K562 (cell line): ENCODE results near the gene SDF4. TPM values are rescaled to one million over a fixed set of nuclear protein-coding genes. Genes with fewer than 3 reads are reported as not detected.

ENCODE experiments used
- ARNT ChIP-seq, 2 experiments: fragments of 450-650 bp; IDR thresholded peaks; 2 replicates each; pipeline ENCODE4 v1.6.1; 2016; ENCODE audit warnings: mild to moderate bottlenecking in 1 of 2
- CAMTA2 ChIP-seq: fragments of 250-450 bp; sonication (Bioruptor Pico); conservative IDR thresholded peaks from 2 replicates; pipeline ENCODE4 v1.5.1; 2022
- E2F3 ChIP-seq: fragments of 250-450 bp; sonication (Bioruptor Pico); IDR thresholded peaks from 2 replicates; pipeline ENCODE4 v1.4.0; 2020; ENCODE audit warnings: mild to moderate bottlenecking
- ETV1 ChIP-seq: fragments of 450-650 bp; conservative IDR thresholded peaks from 2 replicates; pipeline ENCODE4 v1.6.1; 2016; ENCODE audit warnings: missing genetic modification characterization, control low read depth, low read depth, missing compliant biosample characterization
- FOXJ3 ChIP-seq: sonication (generic); formaldehyde crosslinking; IDR thresholded peaks from 2 replicates; pipeline ENCODE4 v1.4.0; 2020; ENCODE audit warnings: mild to moderate bottlenecking, missing genetic modification reagents
- FOXM1 ChIP-seq, 2 experiments: fragments of 450-650 bp in 1 of 2; sonication (generic) in 1 of 2; formaldehyde crosslinking in 1 of 2; IDR thresholded peaks; 2 replicates each; pipeline versions ENCODE4 v1.6.1 to v1.9.0; 2017 to 2022; ENCODE audit warnings: low read depth in 2 of 2, mild to moderate bottlenecking in 2 of 2, missing genetic modification reagents in 1 of 2, moderate library complexity in 1 of 2
- HDAC1 ChIP-seq, 2 experiments: fragments of 450-650 bp; IDR thresholded peaks; 2 replicates each; pipeline ENCODE4 v1.6.1; 2016 to 2017; ENCODE audit warnings: inconsistent platforms in 1 of 2, mild to moderate bottlenecking in 1 of 2, moderate library complexity in 1 of 2
- JUND ChIP-seq, 2 experiments: IDR thresholded peaks; 2 replicates in 1 of 2; 3 replicates in 1 of 2; pipeline ENCODE4 v1.6.1; 2011; ENCODE audit warnings: borderline replicate concordance in 2 of 2, low read depth in 2 of 2, low read length in 2 of 2, improper control_type of control experiment in 1 of 2, missing biosample characterization in 1 of 2, missing genetic modification characterization in 1 of 2, missing genetic modification reagents in 1 of 2
- POU5F1 ChIP-seq: fragments of 150-350 bp; IDR thresholded peaks from 2 replicates; pipeline ENCODE4 v1.6.1; 2014; ENCODE audit warnings: borderline replicate concordance, low read length, low read depth, mild to moderate bottlenecking; ENCODE audit not compliant: partially characterized antibody
- RFX7 ChIP-seq: fragments of 250-450 bp; sonication (Bioruptor Pico); IDR thresholded peaks from 2 replicates; pipeline ENCODE4 v1.5.1; 2021; ENCODE audit warnings: mild to moderate bottlenecking
- RUNX1 ChIP-seq: sonication (generic); IDR thresholded peaks from 2 replicates; pipeline ENCODE4 v1.6.1; 2016; ENCODE audit warnings: antibody characterized with exemption, low read depth
- SUPT5H ChIP-seq: fragments of 450-650 bp; IDR thresholded peaks from 2 replicates; pipeline ENCODE4 v1.6.1; 2016
- YY1 ChIP-seq, 3 experiments: IDR thresholded peaks; 2 replicates each; pipeline ENCODE4 v1.6.1; 2011; ENCODE audit warnings: low read length in 2 of 3, mild to moderate bottlenecking in 2 of 3, moderate library complexity in 2 of 3, borderline replicate concordance in 1 of 3, control low read depth in 1 of 3, low read depth in 1 of 3; ENCODE audit not compliant: insufficient read depth in 3 of 3, insufficient replicate concordance in 2 of 3, control insufficient read depth in 1 of 3, insufficient read length in 1 of 3; ENCODE audit errors: extremely low read depth in 1 of 3
- ZNF134 ChIP-seq: fragments of 250-450 bp; sonication (Bioruptor Pico); conservative IDR thresholded peaks from 2 replicates; pipeline ENCODE4 v1.4.0; 2020
- ZNF184 ChIP-seq: sonication (generic); formaldehyde crosslinking; IDR thresholded peaks from 2 replicates; pipeline ENCODE4 v1.5.0; 2020; ENCODE audit warnings: missing genetic modification reagents
- ZNF57 ChIP-seq: fragments of 450-650 bp; formaldehyde crosslinking; IDR thresholded peaks from 2 replicates; pipeline ENCODE4 v1.4.0; 2020; ENCODE audit warnings: mild to moderate bottlenecking, moderate library complexity
- polyA plus RNA-seq, 8 experiments: library from polyadenylated mRNA; depleted of rRNA in 4 of 8; stranded (reverse) in 5 of 8; unstranded in 3 of 8; fragments of >200 nt; fragmentation: Nextera tagmentation in 2 of 8; fragmentation: Illumina TruSeq in 1 of 8; extraction: Ambion mirVana in 2 of 8; extraction: Trizol in 1 of 8; gene quantifications; 2 replicates each; pipeline versions ENCODE4 v1.2.1 to v1.2.3, GENCODE V29; 2011 to 2014; ENCODE audit warnings: inconsistent platforms in 1 of 8, missing spikeins in 1 of 8
- total RNA-seq, 7 experiments: library from RNA; depleted of rRNA in 6 of 7; stranded (reverse); fragments of >200 nt in 6 of 7; fragmentation: Illumina TruSeq in 2 of 7; extraction: Trizol in 2 of 7; gene quantifications; 2 replicates each; pipeline versions ENCODE4 v1.2.1 to v1.2.3, GENCODE V29; 2011 to 2021; ENCODE audit warnings: low replicate concordance in 1 of 7
- TF ChIP-seq, protein P1 (sequence below): fragments of 450-650 bp; IDR thresholded peaks from 2 replicates; pipeline ENCODE4 v1.6.1; 2017; ENCODE audit warnings: antibody characterized with exemption, mild to moderate bottlenecking
- TF ChIP-seq, protein P2 (sequence below): fragments of 450-650 bp; IDR thresholded peaks from 2 replicates; pipeline ENCODE4 v1.7.1; 2018; ENCODE audit warnings: mild to moderate bottlenecking, low read depth; ENCODE audit not compliant: partially characterized antibody
- TF ChIP-seq, protein P3 (sequence below): sonication (generic); formaldehyde crosslinking; IDR thresholded peaks from 2 replicates; pipeline ENCODE4 v1.8.0; 2023; ENCODE audit warnings: mild to moderate bottlenecking, missing genetic modification reagents

The SDF4 gene
- total and polyA plus RNA-seq, 9 of the 15 experiments (the other 6 are each of a cell fraction or from before 2014, with no cell fraction given) = 0.35 to 160 (median 65.2) TPM

DNA sequence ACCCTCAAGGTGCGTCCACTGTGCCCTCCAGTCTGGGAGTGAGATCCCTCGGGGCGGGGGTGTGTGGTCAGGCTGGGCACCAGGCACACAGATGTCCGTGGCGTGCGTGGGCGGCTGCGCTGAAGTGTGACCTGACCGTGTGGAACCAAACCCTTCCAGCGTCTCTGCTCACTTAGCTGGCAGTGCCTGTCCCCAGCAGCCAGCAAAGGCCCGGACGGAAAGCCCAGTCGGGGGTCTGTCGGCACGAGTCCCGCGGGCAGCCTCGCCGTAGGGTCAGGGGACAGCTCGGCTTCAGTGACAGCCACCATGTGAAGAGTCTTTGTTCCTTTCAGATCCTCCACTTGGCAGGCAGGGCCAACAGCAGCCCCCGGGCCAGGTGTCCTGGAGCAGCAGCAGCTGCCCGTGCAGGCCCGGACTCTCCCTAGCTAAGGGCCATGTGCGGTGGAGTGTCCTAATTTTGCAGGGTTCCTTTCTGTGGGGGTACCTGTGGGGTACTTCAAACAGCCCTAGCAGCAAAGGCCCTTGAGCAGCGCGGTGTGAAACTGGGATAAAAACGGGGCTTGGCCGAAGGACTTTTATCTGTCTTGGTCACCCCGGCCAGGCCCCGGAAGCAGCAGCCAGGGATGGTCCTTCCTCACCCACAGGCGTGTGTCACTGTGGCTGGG lies 46.6 kb downstream of the SDF4 start (continued):
- TF ChIP-seq SUPT5H (0 out of 2 replicates have a peak, but pooled peaks have one; percentile 46), CAMTA2 (CRISPR knock-in tag) (no peak), ARNT (IDR thresholded peaks at IDR 0.05) (no peak), JUND (IDR thresholded peaks at IDR 0.05; ENCODE audit: borderline replicate concordance, low read depth, low read length) (no peak), JUND (tag; IDR thresholded peaks at IDR 0.05; ENCODE audit: borderline replicate concordance, low read depth, low read length) (no peak; the same call in 2 of the 3 replicates), HDAC1 (IDR thresholded peaks at IDR 0.05) (peak in 1 of 2 experiments; percentile 34; a peak in 2 of 4 replicates), ZNF184 (CRISPR knock-in tag) (no peak), ZNF57 (CRISPR knock-in tag) (no peak), RUNX1 (no peak), ETV1 (tag) (peak; percentile 93), POU5F1 (no peak), ZNF134 (CRISPR knock-in tag) (no peak), E2F3 (CRISPR knock-in tag) (no peak), FOXM1 (IDR thresholded peaks at IDR 0.05; ENCODE audit: low read depth) (no peak), FOXM1 (CRISPR knock-in tag; IDR thresholded peaks at IDR 0.05; ENCODE audit: low read depth) (no peak), YY1 (IDR thresholded peaks at IDR 0.05; ENCODE audit: borderline replicate concordance in 1 of 3, control insufficient read depth in 1 of 3, extremely low read depth in 1 of 3, insufficient read depth in 3 of 3, insufficient read length in 1 of 3, insufficient replicate concordance in 2 of 3, low read depth in 1 of 3, low read length in 2 of 3) (no peak), FOXJ3 (CRISPR knock-in tag) (no peak), RFX7 (CRISPR knock-in tag) (no peak)
- TF ChIP-seq, protein P1, sequence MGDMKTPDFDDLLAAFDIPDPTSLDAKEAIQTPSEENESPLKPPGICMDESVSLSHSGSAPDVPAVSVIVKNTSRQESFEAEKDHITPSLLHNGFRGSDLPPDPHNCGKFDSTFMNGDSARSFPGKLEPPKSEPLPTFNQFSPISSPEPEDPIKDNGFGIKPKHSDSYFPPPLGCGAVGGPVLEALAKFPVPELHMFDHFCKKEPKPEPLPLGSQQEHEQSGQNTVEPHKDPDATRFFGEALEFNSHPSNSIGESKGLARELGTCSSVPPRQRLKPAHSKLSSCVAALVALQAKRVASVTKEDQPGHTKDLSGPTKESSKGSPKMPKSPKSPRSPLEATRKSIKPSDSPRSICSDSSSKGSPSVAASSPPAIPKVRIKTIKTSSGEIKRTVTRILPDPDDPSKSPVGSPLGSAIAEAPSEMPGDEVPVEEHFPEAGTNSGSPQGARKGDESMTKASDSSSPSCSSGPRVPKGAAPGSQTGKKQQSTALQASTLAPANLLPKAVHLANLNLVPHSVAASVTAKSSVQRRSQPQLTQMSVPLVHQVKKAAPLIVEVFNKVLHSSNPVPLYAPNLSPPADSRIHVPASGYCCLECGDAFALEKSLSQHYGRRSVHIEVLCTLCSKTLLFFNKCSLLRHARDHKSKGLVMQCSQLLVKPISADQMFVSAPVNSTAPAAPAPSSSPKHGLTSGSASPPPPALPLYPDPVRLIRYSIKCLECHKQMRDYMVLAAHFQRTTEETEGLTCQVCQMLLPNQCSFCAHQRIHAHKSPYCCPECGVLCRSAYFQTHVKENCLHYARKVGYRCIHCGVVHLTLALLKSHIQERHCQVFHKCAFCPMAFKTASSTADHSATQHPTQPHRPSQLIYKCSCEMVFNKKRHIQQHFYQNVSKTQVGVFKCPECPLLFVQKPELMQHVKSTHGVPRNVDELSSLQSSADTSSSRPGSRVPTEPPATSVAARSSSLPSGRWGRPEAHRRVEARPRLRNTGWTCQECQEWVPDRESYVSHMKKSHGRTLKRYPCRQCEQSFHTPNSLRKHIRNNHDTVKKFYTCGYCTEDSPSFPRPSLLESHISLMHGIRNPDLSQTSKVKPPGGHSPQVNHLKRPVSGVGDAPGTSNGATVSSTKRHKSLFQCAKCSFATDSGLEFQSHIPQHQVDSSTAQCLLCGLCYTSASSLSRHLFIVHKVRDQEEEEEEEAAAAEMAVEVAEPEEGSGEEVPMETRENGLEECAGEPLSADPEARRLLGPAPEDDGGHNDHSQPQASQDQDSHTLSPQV = peak; percentile 93
- TF ChIP-seq, protein P2, sequence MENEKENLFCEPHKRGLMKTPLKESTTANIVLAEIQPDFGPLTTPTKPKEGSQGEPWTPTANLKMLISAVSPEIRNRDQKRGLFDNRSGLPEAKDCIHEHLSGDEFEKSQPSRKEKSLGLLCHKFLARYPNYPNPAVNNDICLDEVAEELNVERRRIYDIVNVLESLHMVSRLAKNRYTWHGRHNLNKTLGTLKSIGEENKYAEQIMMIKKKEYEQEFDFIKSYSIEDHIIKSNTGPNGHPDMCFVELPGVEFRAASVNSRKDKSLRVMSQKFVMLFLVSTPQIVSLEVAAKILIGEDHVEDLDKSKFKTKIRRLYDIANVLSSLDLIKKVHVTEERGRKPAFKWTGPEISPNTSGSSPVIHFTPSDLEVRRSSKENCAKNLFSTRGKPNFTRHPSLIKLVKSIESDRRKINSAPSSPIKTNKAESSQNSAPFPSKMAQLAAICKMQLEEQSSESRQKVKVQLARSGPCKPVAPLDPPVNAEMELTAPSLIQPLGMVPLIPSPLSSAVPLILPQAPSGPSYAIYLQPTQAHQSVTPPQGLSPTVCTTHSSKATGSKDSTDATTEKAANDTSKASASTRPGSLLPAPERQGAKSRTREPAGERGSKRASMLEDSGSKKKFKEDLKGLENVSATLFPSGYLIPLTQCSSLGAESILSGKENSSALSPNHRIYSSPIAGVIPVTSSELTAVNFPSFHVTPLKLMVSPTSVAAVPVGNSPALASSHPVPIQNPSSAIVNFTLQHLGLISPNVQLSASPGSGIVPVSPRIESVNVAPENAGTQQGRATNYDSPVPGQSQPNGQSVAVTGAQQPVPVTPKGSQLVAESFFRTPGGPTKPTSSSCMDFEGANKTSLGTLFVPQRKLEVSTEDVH = no peak
- TF ChIP-seq, protein P3, sequence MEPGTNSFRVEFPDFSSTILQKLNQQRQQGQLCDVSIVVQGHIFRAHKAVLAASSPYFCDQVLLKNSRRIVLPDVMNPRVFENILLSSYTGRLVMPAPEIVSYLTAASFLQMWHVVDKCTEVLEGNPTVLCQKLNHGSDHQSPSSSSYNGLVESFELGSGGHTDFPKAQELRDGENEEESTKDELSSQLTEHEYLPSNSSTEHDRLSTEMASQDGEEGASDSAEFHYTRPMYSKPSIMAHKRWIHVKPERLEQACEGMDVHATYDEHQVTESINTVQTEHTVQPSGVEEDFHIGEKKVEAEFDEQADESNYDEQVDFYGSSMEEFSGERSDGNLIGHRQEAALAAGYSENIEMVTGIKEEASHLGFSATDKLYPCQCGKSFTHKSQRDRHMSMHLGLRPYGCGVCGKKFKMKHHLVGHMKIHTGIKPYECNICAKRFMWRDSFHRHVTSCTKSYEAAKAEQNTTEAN (CRISPR knock-in tag) = no peak
